NCI-H128 (cell line): Measurements from ENCODE around the gene DAB2IP.
"Not testable (repeated sequence)": the region's sequence is repeated elsewhere in the genome, so short reads cannot be mapped to it uniquely, and the experiment has no call there.

Source experiments
- DNase-seq: peaks from one replicate; lab custom pipeline; 2025; ENCODE audit not compliant: unreplicated experiment; lab: John Stamatoyannopoulos, UW

DAB2IP gene

DNA sequence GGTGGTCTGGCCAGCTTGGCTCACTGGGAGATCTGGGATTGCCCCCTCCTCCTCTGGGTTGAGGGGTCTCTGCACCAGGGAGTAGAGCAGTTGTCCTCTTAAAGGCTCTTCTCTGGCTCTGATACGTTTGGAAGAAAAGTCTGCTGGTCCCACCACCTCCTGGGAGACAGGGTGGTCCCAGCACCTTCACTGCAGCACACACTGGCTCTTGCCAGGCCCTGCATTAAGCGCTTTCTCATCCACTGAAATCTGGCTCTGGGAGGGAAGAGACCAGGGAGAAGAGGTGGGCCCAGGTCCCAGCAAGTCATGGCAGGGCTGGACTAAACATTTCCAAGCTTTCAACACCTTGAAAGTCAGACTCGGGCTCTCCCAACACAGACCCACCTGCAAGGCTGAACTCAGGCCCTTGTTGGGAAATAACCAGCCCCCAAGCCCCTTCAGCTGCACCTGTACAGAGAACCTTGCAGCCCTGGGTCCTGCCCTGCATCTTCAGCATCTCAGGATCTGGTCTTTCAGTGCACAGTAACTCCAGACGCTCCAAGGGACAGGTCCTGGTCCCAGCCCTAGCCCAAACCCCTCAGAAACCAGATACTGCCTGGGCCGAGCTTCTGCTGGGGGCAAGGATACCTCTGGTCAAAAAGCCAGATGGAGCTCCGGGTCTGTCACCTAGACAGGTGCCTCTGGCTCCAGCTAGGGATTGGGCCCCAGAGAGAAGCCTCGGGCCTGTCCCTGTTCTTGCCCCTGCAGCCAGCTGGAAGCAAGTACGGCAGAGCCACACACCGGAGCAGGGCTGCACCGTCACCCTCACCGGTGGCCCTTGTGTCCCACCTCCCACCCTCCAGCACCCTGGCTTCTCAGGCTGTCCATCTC, 134.5 kb downstream of the DAB2IP start:
- DNase-seq: no peak

DNA sequence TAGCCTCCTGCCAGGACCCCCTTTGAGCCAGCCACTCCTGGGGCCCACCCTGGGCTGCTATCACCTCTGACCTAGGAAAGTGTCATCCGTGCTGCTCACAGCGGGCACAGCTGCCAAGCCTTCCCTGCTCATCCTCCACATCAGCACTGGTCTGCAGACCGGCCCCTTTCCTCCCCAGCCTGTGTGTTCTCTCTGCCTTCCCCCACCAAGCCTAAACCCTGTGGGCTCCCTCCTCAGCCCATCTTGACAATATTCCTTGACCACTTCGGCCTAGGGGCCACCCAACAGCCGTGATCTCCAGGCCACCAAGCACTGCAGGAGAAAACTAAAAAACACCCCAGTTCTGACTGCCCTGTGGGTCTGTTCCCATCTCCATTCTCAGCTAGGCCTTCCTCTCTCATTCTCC, 135.1 kb downstream of the DAB2IP start:
- DNase-seq: no peak

DNA sequence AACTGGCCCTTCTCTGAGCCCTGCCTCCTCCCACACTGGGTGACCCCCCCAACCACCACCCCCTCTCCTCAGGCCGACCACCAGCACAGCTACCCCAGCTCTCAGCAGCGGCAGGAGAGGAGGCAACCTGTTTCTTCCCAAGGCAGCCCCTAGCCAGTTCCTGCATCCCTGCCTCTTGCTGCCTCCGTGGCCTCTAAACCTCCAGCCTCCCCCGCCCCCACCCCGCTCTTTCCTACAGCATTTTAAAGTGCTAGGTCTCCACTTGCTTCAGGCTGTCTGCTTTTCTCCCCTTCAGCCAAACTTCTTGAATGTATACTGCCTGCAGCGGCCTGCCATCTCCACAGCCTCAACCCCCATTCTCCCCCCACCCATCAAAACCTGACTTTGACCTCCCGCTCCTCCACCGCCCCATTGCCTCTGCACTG, 135.6 kb downstream of the DAB2IP start:
- DNase-seq: no peak

DNA sequence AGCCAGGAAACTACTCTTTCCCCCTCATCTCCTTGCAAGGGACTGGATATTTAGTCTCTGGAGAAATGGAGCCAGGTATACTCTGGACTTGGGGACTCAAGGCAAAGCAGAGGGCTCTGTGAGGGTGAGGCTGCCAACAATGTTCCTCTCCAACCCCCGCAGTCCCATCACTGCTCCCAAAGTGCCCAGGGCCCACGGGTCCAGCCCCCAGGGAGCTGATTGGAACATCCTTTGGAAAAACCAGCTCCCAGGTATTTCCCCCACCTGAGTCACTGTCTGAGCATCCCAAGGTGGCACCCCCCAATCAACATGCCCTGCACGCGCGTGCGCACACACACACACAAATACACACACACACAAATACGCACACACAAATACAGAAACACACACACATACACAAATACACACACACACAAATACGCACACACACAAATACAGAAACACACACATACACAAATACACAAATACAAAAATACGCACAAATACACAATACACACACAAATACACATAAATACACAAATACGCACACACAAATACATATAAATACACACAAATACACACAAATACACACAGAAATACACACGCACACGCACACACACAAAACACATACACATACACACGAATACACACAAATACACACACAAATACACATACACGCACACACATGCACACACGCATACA, 137.4 kb downstream of the DAB2IP start:
- DNase-seq: no peak

DNA sequence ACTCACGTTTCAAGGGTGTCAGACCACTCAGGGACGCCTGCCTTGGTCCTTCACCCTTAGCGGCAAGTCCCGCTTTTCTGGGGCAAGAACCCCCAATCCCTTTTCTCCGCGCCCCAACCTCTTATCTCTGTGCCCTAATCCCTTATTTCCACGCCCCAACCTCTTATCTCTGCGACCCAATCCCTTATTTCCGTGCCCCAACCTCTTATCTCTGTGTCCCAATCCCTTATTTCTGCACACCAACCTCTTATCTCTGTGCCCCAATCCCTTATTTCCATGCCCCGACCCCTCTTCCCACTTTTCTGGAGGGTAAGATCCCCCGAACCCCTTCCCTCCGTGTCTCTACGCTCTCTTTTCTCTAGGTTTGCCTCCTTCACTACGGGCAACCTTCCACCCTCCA, 139.4 kb downstream of the DAB2IP start:
- no peak for DNase-seq

DNA sequence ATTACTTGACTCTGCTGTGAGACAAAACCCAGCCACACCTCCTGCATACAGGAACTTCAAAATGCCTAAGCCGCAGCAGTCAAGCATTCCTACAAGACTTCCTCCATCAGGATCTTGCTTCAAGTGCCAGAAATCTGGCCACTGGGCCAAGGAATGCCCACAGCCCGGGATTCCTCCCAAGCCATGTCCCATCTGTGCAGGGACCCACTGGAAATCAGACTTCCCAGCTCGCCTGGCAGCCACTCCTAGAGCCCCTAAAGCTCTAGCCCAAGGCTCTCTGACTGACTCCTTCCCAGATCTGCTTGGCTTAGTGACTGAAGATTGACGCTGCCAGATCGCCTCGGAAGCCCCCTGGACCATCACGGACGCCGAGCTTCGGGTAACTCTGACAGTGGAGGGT, 141.0 kb downstream of the DAB2IP start:
- not testable (repeated sequence) for DNase-seq

DNA sequence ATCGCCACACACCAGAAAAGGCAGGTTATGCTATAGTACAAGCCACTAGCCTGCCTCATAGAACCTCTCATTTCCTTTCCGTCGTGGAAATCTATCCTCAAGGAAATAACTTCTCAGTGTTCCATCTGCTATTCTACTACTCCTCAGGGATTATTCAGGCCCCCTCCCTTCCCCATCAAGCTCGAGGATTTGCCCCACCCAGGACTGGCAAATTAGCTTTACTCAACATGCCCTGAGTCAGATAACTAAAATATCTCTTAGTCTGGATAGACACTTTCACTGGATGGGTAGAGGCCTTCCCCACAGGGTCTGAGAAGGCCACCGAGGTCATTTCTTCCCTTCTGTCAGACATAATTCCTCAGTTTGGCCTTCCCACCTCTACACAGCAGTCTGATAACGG, 142.9 kb downstream of the DAB2IP start:
- not testable (repeated sequence) for DNase-seq

DNA sequence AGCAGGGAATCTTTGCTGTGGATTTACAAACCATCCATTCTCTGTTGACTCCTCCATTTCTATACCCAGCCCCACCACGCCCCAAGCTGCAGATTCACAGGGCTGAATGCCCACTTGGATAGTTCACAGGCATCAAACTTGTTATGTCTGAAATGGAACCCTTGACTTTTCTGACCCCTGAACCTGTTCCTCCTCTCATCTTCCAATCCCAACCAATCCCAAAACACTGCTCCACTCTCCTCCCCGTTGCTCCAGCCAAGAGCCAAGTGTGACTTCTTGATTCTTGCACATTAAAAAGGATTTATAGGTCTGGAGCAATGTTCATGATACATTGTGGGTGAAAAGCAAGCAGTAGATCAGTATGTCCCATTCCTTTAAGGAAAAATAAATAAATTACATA, 145.6 kb downstream of the DAB2IP start:
- DNase-seq: no peak

DNA sequence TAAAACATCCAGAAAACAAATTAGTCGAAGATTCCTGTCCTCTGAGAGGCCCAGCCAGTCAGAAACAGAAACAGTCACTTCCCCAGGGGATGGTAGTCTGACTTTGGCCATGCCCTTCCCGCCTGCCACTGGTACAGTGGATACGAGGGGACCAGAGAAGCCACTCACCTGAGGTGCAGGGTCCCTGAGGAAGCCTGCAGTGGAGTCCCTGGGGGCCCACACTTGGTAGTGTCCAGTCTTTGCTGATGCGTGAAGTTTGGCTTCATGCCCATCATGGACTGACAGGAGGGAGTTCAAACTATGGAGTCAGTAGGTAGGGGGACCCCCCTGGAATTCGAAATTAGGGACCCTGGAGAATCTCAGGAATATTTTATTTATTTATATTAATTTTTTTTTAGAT, 147.5 kb downstream of the DAB2IP start:
- DNase-seq: no peak

DNA sequence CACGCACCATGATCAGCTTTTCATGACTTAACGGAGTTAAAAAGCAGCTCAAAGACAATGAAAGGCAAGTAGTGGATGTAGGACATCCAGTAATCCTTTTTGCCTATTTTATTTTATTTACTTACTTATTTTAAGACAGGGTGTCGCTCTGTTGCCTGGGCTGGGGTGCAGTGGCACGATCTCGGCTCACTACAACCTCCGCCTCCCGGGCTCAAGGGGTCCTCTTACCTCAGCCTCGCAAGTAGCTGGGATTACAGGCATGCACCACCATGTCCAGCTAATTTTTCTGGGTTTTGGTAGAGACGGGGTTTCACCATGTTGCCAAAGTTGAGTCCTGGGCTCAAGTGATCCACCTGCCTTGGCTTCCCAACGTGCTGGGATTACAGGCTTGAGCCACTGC, 148.9 kb downstream of the DAB2IP start:
- DNase-seq: no peak

DNA sequence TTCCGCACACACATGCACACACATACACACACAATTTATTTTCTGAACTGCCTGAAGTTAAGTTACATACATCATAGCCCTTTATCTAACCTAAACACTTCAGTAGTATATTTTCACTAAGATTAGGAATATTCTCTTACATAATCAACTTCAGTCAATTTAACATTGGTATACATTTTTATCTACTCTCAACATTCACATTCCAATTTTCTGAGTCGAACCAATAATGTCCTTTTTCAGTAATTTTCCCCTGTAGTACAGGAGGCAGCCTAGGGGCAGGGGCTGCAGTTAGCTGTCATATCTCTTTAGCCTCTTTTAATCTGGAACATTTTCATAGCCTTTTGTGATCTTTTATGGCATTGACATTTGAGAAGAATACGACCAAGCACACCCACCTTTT, 150.1 kb downstream of the DAB2IP start:
- no peak for DNase-seq

DNA sequence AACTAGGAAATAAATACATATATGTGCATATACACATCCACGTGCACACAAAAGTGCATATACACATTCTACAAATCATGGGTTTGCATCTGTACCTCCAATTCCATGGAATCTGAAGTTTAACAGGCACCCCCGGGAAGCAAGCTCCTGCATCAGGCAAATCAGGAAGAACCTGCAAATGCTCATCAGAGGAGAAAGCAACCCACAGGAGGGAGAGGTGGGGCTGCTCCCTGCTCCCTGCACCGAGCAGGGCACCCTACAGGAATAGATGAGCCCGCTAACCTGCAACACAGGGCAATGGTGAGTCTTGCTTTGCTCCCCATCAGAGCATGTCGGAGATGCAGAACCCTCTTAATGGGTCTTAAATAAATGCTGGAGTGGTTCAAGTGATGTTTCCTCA, 151.3 kb downstream of the DAB2IP start:
- DNase-seq: no peak

DNA sequence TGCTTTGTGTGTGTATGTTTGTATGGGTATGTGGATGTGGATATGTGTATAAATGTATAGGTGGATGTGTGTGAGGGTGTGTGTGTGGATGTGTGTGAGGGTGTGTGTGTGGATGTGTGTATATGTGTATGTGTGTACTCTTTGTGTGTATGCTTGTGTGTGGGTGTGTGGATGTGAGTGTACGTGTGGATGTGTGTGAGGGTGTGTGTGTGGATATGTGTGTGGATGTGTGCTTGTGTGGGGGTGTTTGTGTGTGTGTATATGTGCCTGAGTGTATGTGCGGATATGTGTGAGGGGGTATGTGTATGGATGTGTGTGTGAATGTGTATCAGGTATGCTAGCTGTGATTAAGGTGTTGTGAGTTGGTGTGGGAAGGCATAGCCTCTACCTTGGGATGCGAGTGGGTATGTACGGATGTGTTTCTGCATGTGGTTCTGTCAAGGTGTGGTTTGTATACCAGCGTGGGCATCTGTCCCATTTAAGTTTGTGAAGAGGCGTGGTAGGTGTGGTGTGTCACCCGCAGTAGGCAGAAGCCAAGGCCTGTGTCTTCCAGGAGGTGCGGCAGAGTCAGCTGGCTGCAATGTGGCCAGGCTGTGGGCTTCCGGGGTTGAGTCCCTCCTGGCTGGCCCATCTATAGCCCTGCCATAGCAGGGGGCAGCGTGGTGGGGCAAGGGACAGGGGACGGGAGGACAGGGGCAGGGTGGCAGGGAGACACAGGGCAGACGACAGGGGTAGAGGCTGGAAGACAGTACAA, 155.8 kb downstream of the DAB2IP start:
- no peak for DNase-seq

DNA sequence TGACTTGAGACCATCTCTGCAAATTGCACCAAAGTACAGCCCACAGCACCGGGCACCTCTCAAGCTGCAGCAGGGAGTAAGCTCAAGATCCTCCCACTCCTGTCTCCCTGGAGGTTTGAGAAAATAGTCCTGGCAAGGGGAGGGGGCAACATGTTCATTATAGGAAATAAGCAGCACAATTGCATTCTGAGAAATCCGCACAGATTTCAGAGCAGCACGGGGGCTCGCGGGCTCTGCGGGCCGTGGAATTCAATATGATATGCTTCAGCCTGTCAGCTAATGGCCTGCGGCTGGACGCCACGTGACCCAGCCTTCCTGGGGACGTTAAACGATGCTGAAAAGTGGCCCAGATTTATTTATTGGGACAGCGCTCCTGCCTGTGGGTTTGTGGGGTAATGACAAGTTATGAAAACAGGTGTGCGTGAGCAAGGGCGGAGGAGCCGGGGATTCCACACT, 156.4 kb downstream of the DAB2IP start:
- DNase-seq: no peak

DNA sequence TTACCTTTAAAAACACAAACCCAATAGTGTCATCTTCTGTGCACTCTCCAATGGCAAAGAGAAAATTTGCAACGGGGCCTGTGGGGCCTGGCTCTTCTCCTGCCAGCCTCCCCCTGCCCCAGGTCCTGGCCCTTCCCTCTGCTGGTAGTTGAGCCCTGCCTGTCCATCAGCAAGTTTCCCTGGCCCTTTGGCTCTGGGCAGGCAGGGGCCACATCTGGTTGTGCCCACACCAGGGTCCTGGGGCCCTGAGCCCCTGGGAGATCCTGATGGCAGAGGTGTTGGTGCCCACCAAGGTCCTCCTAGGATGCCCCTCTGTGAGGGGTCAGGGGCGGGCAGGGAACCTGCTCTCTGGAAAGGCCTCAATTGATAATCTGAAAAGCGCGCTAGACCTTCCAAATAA, 157.3 kb downstream of the DAB2IP start:
- DNase-seq: no peak

DNA sequence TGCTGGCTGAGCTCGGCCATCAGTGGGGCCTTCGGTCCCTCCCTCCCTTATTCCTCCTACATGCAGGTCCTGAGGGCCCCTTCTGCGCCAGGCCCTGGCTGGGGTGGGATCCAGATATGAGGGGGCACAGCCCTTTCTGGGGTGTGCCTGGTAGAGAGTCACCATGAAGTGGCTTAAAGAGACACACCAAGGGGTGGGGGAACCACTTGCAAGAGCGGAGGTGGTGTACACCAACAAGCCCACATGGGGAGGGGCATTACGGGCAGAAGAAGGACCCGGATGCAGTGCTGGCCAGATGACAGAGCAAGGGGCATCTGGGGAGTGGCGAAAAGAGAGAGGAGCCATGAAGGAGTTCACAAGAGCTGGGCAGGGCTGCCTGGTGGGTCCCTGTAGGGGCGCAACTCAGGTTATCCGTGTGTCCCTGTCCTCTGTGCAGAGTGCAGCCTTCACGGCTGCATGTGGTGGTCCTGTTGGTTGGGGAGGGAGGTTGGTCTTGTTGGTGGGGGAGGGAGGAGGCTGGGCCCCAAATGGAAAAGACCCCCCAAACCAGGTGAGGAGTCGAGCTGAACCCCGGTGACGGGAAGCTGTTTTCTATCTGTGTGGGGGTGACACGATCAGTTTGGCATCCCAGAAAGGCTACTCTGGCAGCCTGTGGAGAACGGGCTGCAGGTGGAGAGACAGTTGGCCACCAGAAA, 158.1 kb downstream of the DAB2IP start:
- no peak for DNase-seq

DNA sequence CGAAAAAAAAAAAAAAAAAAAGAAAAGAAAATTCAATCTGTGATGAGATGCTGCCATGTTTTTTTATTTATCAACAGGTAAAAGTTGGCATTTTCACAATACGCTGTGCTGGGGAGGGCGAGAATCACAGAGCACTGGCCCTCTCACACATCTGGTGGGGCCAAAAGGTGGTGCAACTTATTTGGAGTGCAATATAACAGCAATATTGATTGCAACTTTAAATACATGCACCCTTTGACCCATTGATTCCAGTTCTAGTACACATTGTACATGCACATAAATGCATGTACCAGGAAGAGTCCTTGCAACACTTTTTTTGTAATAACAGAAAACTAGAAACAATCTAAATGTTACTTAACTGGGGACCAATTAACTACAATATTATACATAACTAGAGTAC, 159.1 kb downstream of the DAB2IP start:
- no peak for DNase-seq

DNA sequence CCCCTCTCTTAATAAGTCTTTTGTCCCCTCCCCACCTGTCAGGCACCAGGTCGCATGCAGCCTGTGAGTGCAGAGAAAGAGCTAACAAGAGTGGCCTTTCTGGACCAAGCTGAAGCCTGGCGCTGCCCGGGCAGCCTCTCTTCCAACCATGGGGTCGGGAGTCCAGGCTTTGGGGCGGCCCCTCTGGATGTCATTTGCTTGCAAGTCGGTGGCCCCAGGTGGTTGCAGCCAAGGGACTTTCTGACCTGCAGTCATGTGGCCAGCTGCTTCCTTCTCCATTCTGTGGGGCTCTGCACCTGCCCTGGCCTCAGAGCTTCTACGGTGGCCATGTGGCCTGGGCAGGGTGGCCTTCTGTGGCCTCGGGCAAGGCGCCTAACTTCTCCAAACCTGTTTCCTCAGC, 159.7 kb downstream of the DAB2IP start:
- no peak for DNase-seq

DNA sequence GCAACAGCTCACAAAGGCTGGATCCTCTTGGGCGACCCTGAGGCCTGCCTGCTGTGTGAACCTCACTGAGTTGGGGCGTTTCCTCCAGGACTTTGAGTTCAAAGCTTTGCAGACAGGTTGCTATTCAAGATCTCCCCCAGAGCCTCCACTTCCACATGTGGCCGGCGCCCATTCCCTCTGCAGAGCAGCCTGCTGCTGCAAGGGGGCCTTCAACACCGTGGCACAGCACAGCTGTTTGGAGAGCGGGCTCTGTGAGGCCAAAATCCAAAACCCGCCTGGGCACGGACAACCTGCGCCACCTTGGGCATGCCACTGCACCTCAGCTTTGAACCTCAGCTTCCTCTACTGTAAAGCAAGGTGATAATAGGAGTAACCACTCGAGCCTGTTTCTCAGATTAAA, 160.3 kb downstream of the DAB2IP start:
- no peak for DNase-seq

DNA sequence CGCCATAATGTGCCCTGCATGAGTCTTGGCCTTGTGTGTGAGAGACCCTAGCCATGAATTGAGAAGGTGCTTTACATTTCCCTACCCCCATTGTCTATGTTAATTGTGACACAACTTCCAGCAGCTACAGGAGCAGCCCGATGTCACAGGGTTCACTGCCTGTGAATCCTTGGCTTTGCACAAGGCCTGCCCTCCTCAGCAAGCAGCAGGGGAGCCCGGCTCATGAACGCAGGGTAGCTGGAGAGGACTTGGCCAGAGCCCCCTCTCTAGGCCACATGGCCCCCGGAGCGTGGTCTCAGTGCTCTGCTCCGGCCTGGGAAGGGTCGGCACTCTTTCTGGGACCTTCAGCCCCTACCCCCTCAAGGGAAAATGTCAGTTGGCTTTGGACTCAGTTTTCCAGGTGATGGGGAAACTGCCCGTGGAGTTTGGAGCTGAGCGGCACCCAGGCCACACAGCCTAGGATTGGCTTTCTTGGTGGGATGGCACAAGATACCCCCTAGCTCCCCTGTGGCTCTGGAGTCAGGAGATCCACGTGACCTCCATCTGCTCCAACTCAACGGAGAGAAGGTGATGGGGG, 160.8 kb downstream of the DAB2IP start:
- DNase-seq: no peak
